B cell (primary cell): ENCODE results near the gene PLAAT3. TPM values are rescaled to one million over a fixed set of nuclear protein-coding genes. Genes with fewer than 3 reads are reported as not detected.

ENCODE experiments used
- ATAC-seq: fragments of 200-7000 bp; cut with Tn5 transposase; one replicate; pipeline ENCODE4 v1.10.0; 2021; ENCODE audit warnings: low read depth, mild to moderate bottlenecking, moderate number of reproducible peaks, moderate library complexity
- CTCF ChIA-PET: fragments of 350-600 bp; sonication (Branson Sonifier 250); formaldehyde crosslinking; loops from one replicate; lab custom pipeline; 2021; ENCODE audit warnings: antibody characterized with exemption, inconsistent platforms; lab: Charles Lee
- POLR2A ChIA-PET: fragments of 350-600 bp; sonication (Branson Sonifier 250); formaldehyde crosslinking; loops from one replicate; lab custom pipeline; 2021; ENCODE audit warnings: antibody characterized with exemption; lab: Charles Lee
- DNase-seq: peaks from one replicate; pipeline ENCODE4 v3.0.0; 2013
- H2AFZ ChIP-seq: 2 replicates; pipeline ENCODE4 v1.6.1; 2012; ENCODE audit warnings: mild to moderate bottlenecking, low read depth, low read length; ENCODE audit not compliant: insufficient read depth, poor library complexity, severe bottlenecking
- H3K27ac ChIP-seq, 2 donors: 1 replicate in 1 of 2; 2 replicates in 1 of 2; pipeline ENCODE4 v1.5.1; 2012 to 2013; ENCODE audit warnings: low read length in 2 of 2, mild to moderate bottlenecking in 2 of 2, moderate library complexity in 1 of 2
- H3K27me3 ChIP-seq, 4 experiments: fragments of 200-600 bp in 1 of 4; sonication (generic) in 1 of 4; replicated peaks in 1 of 4; 1 replicate in 2 of 4; 2 replicates in 2 of 4; pipeline versions ENCODE4 v1.6.1 to v1.7.0; 2013 to 2016; ENCODE audit warnings: low read length in 3 of 4, mild to moderate bottlenecking in 2 of 4, mixed read lengths in 1 of 4, moderate library complexity in 1 of 4; ENCODE audit not compliant: insufficient read depth in 4 of 4, control insufficient read depth in 3 of 4; ENCODE audit errors: control extremely low read depth in 1 of 4
- H3K36me3 ChIP-seq, 2 experiments: replicated peaks in 1 of 2; 1 replicate in 1 of 2; 2 replicates in 1 of 2; pipeline versions ENCODE4 v1.6.1 to v1.7.1; 2013; ENCODE audit warnings: low read length in 1 of 2; ENCODE audit not compliant: insufficient read depth in 2 of 2, control insufficient read depth in 1 of 2; ENCODE audit errors: control extremely low read depth in 1 of 2, extremely low read depth in 1 of 2
- H3K4me1 ChIP-seq, 2 donors: fragments of 200-600 bp in 1 of 2; sonication (generic) in 1 of 2; 1 replicate in 1 of 2; 2 replicates in 1 of 2; pipeline versions ENCODE4 v1.5.1 to v1.6.1; 2013 to 2017; ENCODE audit warnings: low read length in 2 of 2; ENCODE audit not compliant: control insufficient read depth in 2 of 2, insufficient read depth in 2 of 2
- H3K4me2 ChIP-seq: replicated peaks from 2 replicates; pipeline ENCODE3; 2012; ENCODE audit warnings: mild to moderate bottlenecking, low read depth, low read length; ENCODE audit not compliant: poor library complexity, severe bottlenecking
- H3K4me3 ChIP-seq, 5 experiments: fragments of 200-600 bp in 1 of 5; sonication (generic) in 1 of 5; 1 replicate in 3 of 5; 2 replicates in 2 of 5; pipeline versions ENCODE4 v1.5.1 to v1.7.0; 2011 to 2016; ENCODE audit warnings: low read length in 4 of 5, mild to moderate bottlenecking in 4 of 5, low read depth in 2 of 5, control low read depth in 1 of 5, moderate library complexity in 1 of 5; ENCODE audit not compliant: insufficient read depth in 1 of 5; ENCODE audit errors: control extremely low read depth in 1 of 5, extremely low read depth in 1 of 5
- H3K79me2 ChIP-seq: fragments of 200-600 bp; sonication (generic); one replicate; pipeline ENCODE4 v1.6.0; 2016; ENCODE audit warnings: low read length; ENCODE audit not compliant: control insufficient read depth, insufficient read depth
- H3K9ac ChIP-seq: fragments of 200-600 bp; sonication (generic); 2 replicates; pipeline ENCODE4 v1.6.1; 2017; ENCODE audit warnings: mild to moderate bottlenecking, low read length, moderate library complexity
- H3K9me3 ChIP-seq, 3 donors: one replicate each; pipeline versions ENCODE4 v1.6.1 to v1.7.1; 2013; ENCODE audit warnings: low read length in 2 of 3; ENCODE audit not compliant: control insufficient read depth in 2 of 3, insufficient read depth in 1 of 3; ENCODE audit errors: control extremely low read depth in 1 of 3
- H4K20me1 ChIP-seq: 2 replicates; pipeline ENCODE4 v1.6.0; 2012; ENCODE audit warnings: mild to moderate bottlenecking, low read length; ENCODE audit not compliant: insufficient read depth, control insufficient read depth, poor library complexity, severe bottlenecking
- H3K27ac Mint-ChIP-seq: one replicate; pipeline ENCODE4 v1.8.0; 2021; ENCODE audit warnings: mixed read lengths
- H3K27me3 Mint-ChIP-seq: one replicate; pipeline ENCODE4 v1.8.0; 2021; ENCODE audit warnings: mixed read lengths
- H3K4me1 Mint-ChIP-seq: one replicate; pipeline ENCODE4 v1.8.0; 2021; ENCODE audit warnings: mixed read lengths
- H3K4me3 Mint-ChIP-seq: one replicate; pipeline ENCODE4 v1.8.0; 2021; ENCODE audit warnings: mixed read lengths
- H3K9me3 Mint-ChIP-seq: one replicate; pipeline ENCODE4 v1.8.0; 2022; ENCODE audit warnings: mixed read lengths; ENCODE audit not compliant: insufficient read depth
- EZH2 ChIP-seq: IDR thresholded peaks from 2 replicates; pipeline ENCODE4 v1.6.1; 2012; ENCODE audit warnings: borderline replicate concordance, low read depth, mild to moderate bottlenecking, moderate library complexity, low read length; ENCODE audit not compliant: insufficient read depth, poor library complexity, severe bottlenecking
- WGBS: methylation state at CpG from one replicate; pipeline ENCODE4 v1.1.5; 2013; ENCODE audit warnings: missing lambda C conversion rate; ENCODE audit not compliant: insufficient coverage; 5-methylcytosine and 5-hydroxymethylcytosine counted together
- intact Hi-C: fragments of 100-400 bp; cut with micrococcal nuclease; formaldehyde crosslinking; loops from one replicate; pipeline ENCODE4 v1.10.0; 2022
- polyA plus RNA-seq: library from polyadenylated mRNA; depleted of rRNA; stranded (reverse); fragments of >200 nt; gene quantifications from 2 replicates; pipeline ENCODE4 v1.2.3, GENCODE V29; 2012
- total RNA-seq, 2 donors: library from RNA; stranded (reverse); fragments of 120-200 nt in 1 of 2; gene quantifications; 1 replicate in 1 of 2; 2 replicates in 1 of 2; pipeline versions ENCODE4 v1.2.3 to v1.2.4, GENCODE V29; 2013 to 2022
- TF ChIP-seq, protein P1 (sequence below): fragments of 200-600 bp; IDR thresholded peaks from one replicate; pipeline ENCODE4 v1.8.0; 2022; ENCODE audit warnings: antibody characterized with exemption, mild to moderate bottlenecking

The PLAAT3 gene
- total and polyA plus RNA-seq, 2 donors (not counting 1 experiment from before 2014, with no cell fraction given), result 2.3 to 3.1 TPM

DNA sequence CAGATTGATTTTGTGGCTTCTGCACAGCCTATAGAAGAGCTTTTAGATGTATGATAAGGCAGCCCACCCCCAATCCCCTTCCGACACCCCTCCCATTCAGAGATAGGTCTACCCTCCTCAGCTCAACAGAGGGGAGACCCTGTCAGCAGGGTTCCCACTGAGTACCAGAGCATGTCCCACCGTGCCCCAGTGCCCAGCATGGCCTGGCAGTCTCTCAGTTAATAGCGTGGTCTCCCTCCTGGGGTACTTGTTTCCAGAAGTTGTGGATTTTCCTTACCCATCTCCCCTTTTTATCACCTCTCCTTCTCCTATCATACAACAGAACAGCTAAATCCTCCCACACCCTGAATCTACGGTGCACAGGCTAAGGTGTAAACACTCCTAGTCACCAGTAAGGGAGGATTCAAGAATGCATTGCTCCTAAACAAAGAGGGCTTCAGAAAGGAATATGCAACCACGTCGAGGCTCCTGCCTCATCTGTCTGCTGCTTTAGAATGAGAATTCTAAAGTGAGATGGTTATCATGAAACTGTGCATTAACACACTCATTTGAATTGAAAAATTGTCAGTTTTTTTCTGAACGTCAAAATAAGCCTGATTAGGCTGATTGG is 57.7 kb downstream of the PLAAT3 start:
- Histone ChIP-seq H2AFZ (no peak overlapping the region), H3K27ac (no peak overlapping the region), H3K4me2 (no peak overlapping the region), H3K79me2 (no peaks in the 10 kb centered on the region), H3K9ac (no peak overlapping the region), H3K27me3 (peaks cover 0 to 6% (median 0%) of the 10 kb centered on the region in 4 experiments), H3K4me1 (peaks cover 12 to 21% of the 10 kb centered on the region in 2 donors), H3K9me3 (peaks cover 0 to 4% (median 0%) of the 10 kb centered on the region in 3 donors), H3K4me3 (no peak overlapping the region), H3K36me3 (no peaks in the 10 kb centered on the region), H4K20me1 (no peaks in the 10 kb centered on the region)
- H3K27me3 Mint-ChIP-seq, result peaks cover 22% of the 10 kb centered on the region
- H3K4me1 Mint-ChIP-seq, result peaks cover 19% of the 10 kb centered on the region
- ChIA-PET CTCF (interaction anchor here (0.6 kb wide), 1 partner anchor 28 kb away, joined by 3 read pairs; no protein-coding TSS in a partner anchor), POLR2A (no interaction called here)
- intact Hi-C loops, result no loop called here
- no peak for ATAC-seq
- no peak overlapping the region for H3K27ac Mint-ChIP-seq
- TF ChIP-seq EZH2, result no peak
- TF ChIP-seq, protein P1, sequence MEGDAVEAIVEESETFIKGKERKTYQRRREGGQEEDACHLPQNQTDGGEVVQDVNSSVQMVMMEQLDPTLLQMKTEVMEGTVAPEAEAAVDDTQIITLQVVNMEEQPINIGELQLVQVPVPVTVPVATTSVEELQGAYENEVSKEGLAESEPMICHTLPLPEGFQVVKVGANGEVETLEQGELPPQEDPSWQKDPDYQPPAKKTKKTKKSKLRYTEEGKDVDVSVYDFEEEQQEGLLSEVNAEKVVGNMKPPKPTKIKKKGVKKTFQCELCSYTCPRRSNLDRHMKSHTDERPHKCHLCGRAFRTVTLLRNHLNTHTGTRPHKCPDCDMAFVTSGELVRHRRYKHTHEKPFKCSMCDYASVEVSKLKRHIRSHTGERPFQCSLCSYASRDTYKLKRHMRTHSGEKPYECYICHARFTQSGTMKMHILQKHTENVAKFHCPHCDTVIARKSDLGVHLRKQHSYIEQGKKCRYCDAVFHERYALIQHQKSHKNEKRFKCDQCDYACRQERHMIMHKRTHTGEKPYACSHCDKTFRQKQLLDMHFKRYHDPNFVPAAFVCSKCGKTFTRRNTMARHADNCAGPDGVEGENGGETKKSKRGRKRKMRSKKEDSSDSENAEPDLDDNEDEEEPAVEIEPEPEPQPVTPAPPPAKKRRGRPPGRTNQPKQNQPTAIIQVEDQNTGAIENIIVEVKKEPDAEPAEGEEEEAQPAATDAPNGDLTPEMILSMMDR, result no peak
- no peaks in the 10 kb centered on the region for H3K9me3 Mint-ChIP-seq
- DNase-seq, result no peak
- 92% methylated on average over 2 of the region's 7 CpGs for WGBS
- H3K4me3 Mint-ChIP-seq, result no peak overlapping the region

GRCh38 chr11:63554877-63555223 is 59.4 kb downstream of the PLAAT3 start:
- H3K79me2 ChIP-seq, result no peaks in the 10 kb centered on the region
- H3K9me3 Mint-ChIP-seq, result no peaks in the 10 kb centered on the region
- no peaks in the 10 kb centered on the region for H3K36me3 ChIP-seq
- H3K27me3 ChIP-seq, result peaks cover 0 to 11% (median 0%) of the 10 kb centered on the region in 4 experiments
- H3K9ac ChIP-seq, result no peak overlapping the region
- H3K4me1 ChIP-seq, result peaks cover 9 to 27% of the 10 kb centered on the region in 2 donors
- no peak overlapping the region for H3K4me2 ChIP-seq
- peaks cover 15% of the 10 kb centered on the region for H3K27me3 Mint-ChIP-seq
- WGBS, result 96% methylated on average over 4 of the region's 4 CpGs
- TF ChIP-seq, protein P1, result no peak
- no peak for TF ChIP-seq EZH2
- CTCF ChIA-PET, result interaction anchor here (0.6 kb wide), 1 partner anchor 159 kb away, joined by 3 read pairs; no protein-coding TSS in a partner anchor
- H4K20me1 ChIP-seq, result no peaks in the 10 kb centered on the region
- POLR2A ChIA-PET, result no interaction called here
- peaks cover 0 to 4% (median 0%) of the 10 kb centered on the region in 3 donors for H3K9me3 ChIP-seq
- H3K4me3 ChIP-seq, result no peak overlapping the region
- no peak overlapping the region for H2AFZ ChIP-seq
- no peak overlapping the region for H3K27ac ChIP-seq
- peaks cover 23% of the 10 kb centered on the region for H3K4me1 Mint-ChIP-seq
- H3K4me3 Mint-ChIP-seq, result no peak overlapping the region
- ATAC-seq (no peak), DNase-seq (no peak)
- intact Hi-C loops, result no loop called here
- no peak overlapping the region for H3K27ac Mint-ChIP-seq
